PC-3 (cell line): ENCODE measurements around the gene RMND5B. TPM values are rescaled to one million over a fixed set of nuclear protein-coding genes. Genes with fewer than 3 reads are reported as not detected.

Experiments
- ATAC-seq: fragments of 200-7000 bp; cut with Tn5 transposase; 2 replicates; pipeline ENCODE4 v1.9.1; 2020; ENCODE audit warnings: mild to moderate bottlenecking, moderate library complexity
- BruUV-seq: library from RNA; stranded (reverse); fragments of 400-500 nt; replicated peaks from 2 replicates; lab custom pipeline; 2021; lab: Mats Ljungman, UMichigan
- CTCF ChIA-PET: fragments of 300-600 bp; sonication (Branson Sonifier 250); formaldehyde crosslinking; loops from one replicate; lab custom pipeline; 2022; ENCODE audit warnings: antibody characterized with exemption; lab: Charles Lee
- POLR2A ChIA-PET: fragments of 300-600 bp; sonication (Branson Sonifier 250); formaldehyde crosslinking; loops from one replicate; lab custom pipeline; 2022; ENCODE audit warnings: antibody characterized with exemption; ENCODE audit not compliant: unreplicated experiment; lab: Charles Lee
- DNase-seq: peaks from one replicate; pipeline ENCODE4 v3.0.0-alpha.2; 2015
- H2AFZ ChIP-seq: fragments of 300-600 bp; sonication (generic); 2 replicates; pipeline ENCODE4 v1.6.0; 2016; ENCODE audit warnings: antibody characterized with exemption, low read length
- H3F3A ChIP-seq: fragments of 300-600 bp; sonication (generic); one replicate; pipeline ENCODE4 v1.6.0; 2017; ENCODE audit warnings: antibody characterized with exemption, low read length, control low read depth, mild to moderate bottlenecking; ENCODE audit not compliant: unreplicated experiment
- H3K27ac ChIP-seq: fragments of 300-600 bp; sonication (generic); 2 replicates; pipeline ENCODE4 v1.5.1; 2016; ENCODE audit warnings: mild to moderate bottlenecking, low read length
- H3K27me3 ChIP-seq: fragments of 300-600 bp; sonication (generic); 2 replicates; pipeline ENCODE4 v1.6.1; 2016; ENCODE audit warnings: low read length, mixed read lengths
- H3K36me3 ChIP-seq: fragments of 300-600 bp; sonication (generic); 2 replicates; pipeline ENCODE4 v1.6.1; 2016; ENCODE audit warnings: low read depth, mixed run types, low read length, mixed read lengths
- H3K4me1 ChIP-seq: fragments of 300-600 bp; sonication (generic); 2 replicates; pipeline ENCODE4 v1.5.1; 2016; ENCODE audit warnings: low read length; ENCODE audit not compliant: insufficient read depth
- H3K4me2 ChIP-seq: fragments of 300-600 bp; sonication (generic); 2 replicates; pipeline ENCODE4 v1.6.0; 2016; ENCODE audit warnings: low read length
- H3K4me3 ChIP-seq: fragments of 300-600 bp; sonication (generic); 2 replicates; pipeline ENCODE4 v1.5.1; 2016; ENCODE audit warnings: mild to moderate bottlenecking, low read length, mixed read lengths
- H3K79me2 ChIP-seq: fragments of 300-600 bp; sonication (generic); 2 replicates; pipeline ENCODE4 v1.6.1; 2017; ENCODE audit warnings: low read length, mixed read lengths
- H3K9ac ChIP-seq: fragments of 300-600 bp; sonication (generic); 2 replicates; pipeline ENCODE4 v1.6.0; 2016; ENCODE audit warnings: mild to moderate bottlenecking, low read length
- H3K9me2 ChIP-seq: fragments of 300-600 bp; sonication (generic); replicated peaks from 2 replicates; pipeline ENCODE4 v1.6.1; 2016; ENCODE audit warnings: mixed run types, low read length, mixed read lengths
- H3K9me3 ChIP-seq: fragments of 300-600 bp; sonication (generic); 2 replicates; pipeline ENCODE4 v1.6.1; 2016; ENCODE audit warnings: low read length, mixed read lengths
- H4K20me1 ChIP-seq: fragments of 300-600 bp; sonication (generic); 2 replicates; pipeline ENCODE4 v1.6.1; 2016; ENCODE audit warnings: low read length, mixed read lengths
- EZH2 ChIP-seq: fragments of 300-600 bp; sonication (generic); IDR thresholded peaks from one replicate; pipeline ENCODE4 v1.6.1; 2017; ENCODE audit warnings: antibody characterized with exemption, mild to moderate bottlenecking, low read length; ENCODE audit not compliant: unreplicated experiment
- EZH2phosphoT487 ChIP-seq: fragments of 300-600 bp; sonication (generic); IDR thresholded peaks from 2 replicates; pipeline ENCODE4 v1.6.1; 2018; ENCODE audit warnings: mild to moderate bottlenecking, antibody characterized with exemption, low read length, borderline replicate concordance
- intact Hi-C: fragments of 100-400 bp; cut with micrococcal nuclease; formaldehyde crosslinking; loops from 2 replicates; pipeline ENCODE4 v1.9.0; 2023
- total RNA-seq: library from RNA; depleted of rRNA; stranded (reverse); fragments of >200 nt; gene quantifications from 2 replicates; pipeline ENCODE4 v1.2.3, GENCODE V29; 2014
- TF ChIP-seq, protein P1 (sequence below): fragments of 300-600 bp; sonication (generic); conservative IDR thresholded peaks from 2 replicates; pipeline ENCODE4 v1.5.1; 2017; ENCODE audit warnings: antibody characterized with exemption, low read depth, mild to moderate bottlenecking, low read length

RMND5B gene
- total RNA-seq, 1 experiment from 2014 or later: 33.2 TPM

DNA sequence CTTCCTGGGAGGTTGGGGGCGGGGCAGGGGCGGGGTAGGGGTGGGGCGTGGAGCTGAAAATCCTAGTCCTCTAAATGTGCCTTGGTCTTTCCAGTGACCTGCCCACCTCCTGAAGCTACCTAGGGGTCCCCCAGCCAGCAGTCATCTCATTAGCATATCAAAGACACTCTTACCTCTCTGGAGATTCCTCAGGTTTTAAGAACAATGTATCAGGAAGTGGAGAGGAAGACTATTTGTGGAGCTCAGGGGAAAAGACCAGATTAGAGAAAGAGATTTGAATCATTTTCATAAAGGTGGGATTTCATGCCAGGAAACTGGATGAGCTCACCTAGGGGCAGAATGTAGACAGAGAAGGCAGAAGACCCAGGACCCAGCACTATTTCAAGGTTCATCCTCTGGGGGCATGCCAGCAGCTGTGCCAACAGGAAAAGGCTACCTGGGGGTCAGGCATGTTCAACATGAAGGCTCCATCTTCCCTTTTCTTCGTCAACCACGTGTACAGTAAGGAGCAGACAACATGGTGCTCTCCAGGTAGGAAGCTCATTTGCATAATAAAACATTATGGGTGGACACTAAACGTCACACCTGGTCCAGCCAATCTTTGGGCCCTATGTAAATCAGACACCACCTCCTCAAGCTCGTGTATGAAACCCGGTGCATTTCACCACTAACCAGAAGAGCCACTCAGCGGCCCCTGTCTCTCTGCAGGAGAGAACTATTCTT is 49.5 kb downstream of the RMND5B start:
- Histone ChIP-seq H3K4me3 (no peak overlapping the region), H3K9me3 (no peaks in the 10 kb centered on the region), H4K20me1 (no peaks in the 10 kb centered on the region), H2AFZ (no peak overlapping the region), H3F3A (no peaks in the 10 kb centered on the region), H3K36me3 (no peaks in the 10 kb centered on the region), H3K4me2 (no peak overlapping the region), H3K27ac (no peak overlapping the region), H3K9me2 (no peaks in the 10 kb centered on the region), H3K4me1 (peaks cover 9% of the 10 kb centered on the region), H3K79me2 (no peaks in the 10 kb centered on the region), H3K27me3 (no peaks in the 10 kb centered on the region), H3K9ac (no peak overlapping the region)
- ChIA-PET CTCF (no interaction called here), POLR2A (no interaction called here)
- DNase-seq (no peak), ATAC-seq (no peak)
- TF ChIP-seq EZH2phosphoT487 (no peak), EZH2 (no peak)
- TF ChIP-seq, protein P1, sequence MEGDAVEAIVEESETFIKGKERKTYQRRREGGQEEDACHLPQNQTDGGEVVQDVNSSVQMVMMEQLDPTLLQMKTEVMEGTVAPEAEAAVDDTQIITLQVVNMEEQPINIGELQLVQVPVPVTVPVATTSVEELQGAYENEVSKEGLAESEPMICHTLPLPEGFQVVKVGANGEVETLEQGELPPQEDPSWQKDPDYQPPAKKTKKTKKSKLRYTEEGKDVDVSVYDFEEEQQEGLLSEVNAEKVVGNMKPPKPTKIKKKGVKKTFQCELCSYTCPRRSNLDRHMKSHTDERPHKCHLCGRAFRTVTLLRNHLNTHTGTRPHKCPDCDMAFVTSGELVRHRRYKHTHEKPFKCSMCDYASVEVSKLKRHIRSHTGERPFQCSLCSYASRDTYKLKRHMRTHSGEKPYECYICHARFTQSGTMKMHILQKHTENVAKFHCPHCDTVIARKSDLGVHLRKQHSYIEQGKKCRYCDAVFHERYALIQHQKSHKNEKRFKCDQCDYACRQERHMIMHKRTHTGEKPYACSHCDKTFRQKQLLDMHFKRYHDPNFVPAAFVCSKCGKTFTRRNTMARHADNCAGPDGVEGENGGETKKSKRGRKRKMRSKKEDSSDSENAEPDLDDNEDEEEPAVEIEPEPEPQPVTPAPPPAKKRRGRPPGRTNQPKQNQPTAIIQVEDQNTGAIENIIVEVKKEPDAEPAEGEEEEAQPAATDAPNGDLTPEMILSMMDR: no peak
- BruUV-seq: no TSS peak
- intact Hi-C loops: no loop called here

DNA sequence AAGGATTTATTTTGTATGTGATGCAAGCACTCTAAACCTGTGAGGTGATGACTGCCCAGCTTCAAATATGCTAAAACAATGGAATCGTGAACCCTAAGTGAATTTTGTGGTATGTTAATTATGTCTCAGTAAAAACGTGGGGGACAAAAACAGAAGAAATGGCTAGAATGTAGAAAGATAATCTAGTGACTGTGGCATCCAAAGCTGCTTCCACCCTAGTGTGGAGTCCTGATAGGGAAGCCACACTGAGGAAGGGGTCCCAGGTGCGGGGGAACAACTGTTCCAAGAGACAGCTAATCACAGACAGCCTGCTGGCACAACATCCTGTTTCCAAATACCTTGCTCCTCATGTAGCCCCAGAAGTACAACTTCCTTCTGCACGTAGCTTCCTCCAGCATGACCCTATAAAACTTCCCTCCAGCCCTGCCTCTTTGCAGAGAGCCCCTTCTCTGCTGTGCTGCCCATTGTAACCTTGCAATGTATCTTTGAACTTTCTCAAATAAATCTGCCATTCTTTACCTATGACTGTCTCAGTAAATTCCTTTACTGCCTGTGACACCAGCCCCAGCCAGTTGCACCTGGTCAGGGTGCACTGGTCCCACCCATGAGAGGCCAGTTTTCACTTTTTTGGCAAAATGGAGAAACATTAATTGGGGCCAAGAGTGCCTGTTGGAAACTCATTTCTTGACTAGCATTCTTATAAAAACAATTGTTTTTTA is 51.5 kb downstream of the RMND5B start:
- ChIA-PET CTCF (no interaction called here), POLR2A (no interaction called here)
- no TSS peak for BruUV-seq
- Histone ChIP-seq H4K20me1 (no peaks in the 10 kb centered on the region), H3K9me3 (no peaks in the 10 kb centered on the region), H2AFZ (peak overlapping the region; percentile 54), H3K79me2 (no peaks in the 10 kb centered on the region), H3K27me3 (no peaks in the 10 kb centered on the region), H3K36me3 (no peaks in the 10 kb centered on the region), H3K4me1 (peaks cover 23% of the 10 kb centered on the region), H3K4me3 (no peak overlapping the region), H3K4me2 (peak overlapping the region; percentile 32), H3K27ac (no peak overlapping the region), H3K9me2 (no peaks in the 10 kb centered on the region), H3F3A (peaks cover 4% of the 10 kb centered on the region), H3K9ac (no peak overlapping the region)
- intact Hi-C loops: no loop called here
- DNase-seq (peak; percentile 62), ATAC-seq (peak; percentile 60)
- TF ChIP-seq, protein P1: no peak
- TF ChIP-seq EZH2: no peak

DNA sequence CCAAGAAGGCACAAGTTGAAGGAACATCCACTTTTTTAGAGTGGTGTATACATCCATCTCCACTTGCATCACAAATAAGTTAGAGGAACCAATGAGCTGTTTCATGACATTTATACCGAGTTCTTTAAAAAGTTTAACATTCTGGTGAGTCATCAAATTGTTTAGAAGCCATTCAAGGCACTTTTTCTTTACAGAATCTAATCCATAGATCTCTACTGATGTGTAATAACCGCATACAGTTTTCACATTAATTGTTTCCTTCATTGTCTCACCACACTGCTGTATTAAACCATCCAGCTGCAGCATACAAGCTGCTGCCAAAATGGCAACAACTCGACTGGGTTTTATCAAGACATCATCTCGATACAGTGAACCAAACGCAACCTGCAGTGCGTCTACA is 55.6 kb downstream of the RMND5B start:
- TF ChIP-seq, protein P1: no peak
- TF ChIP-seq EZH2 (no peak), EZH2phosphoT487 (no peak)
- no peaks in the 10 kb centered on the region for H3K79me2 ChIP-seq
- ChIA-PET POLR2A (no interaction called here), CTCF (no interaction called here)
- H3K27me3 ChIP-seq: no peaks in the 10 kb centered on the region
- ATAC-seq (peak; percentile 40; the same call in 1 of the 2 replicates), DNase-seq (peak; percentile 76)
- no peaks in the 10 kb centered on the region for H3K9me2 ChIP-seq
- H3K9me3 ChIP-seq: no peaks in the 10 kb centered on the region
- peak overlapping the region; percentile 18; the same call in 1 of the 2 replicates for H3K27ac ChIP-seq
- no peaks in the 10 kb centered on the region for H4K20me1 ChIP-seq
- BruUV-seq: no TSS peak
- H3K4me2 ChIP-seq: peak overlapping the region; percentile 46
- intact Hi-C loops: no loop called here
- no peaks in the 10 kb centered on the region for H3K36me3 ChIP-seq
- no peak overlapping the region for H2AFZ ChIP-seq
- no peak overlapping the region for H3K4me3 ChIP-seq
- peaks cover 23% of the 10 kb centered on the region for H3K4me1 ChIP-seq
- H3K9ac ChIP-seq: no peak overlapping the region
- peaks cover 4% of the 10 kb centered on the region for H3F3A ChIP-seq
